Body of pancreas (tissue), 4 donors: Measurements from ENCODE around the gene SIL1.

Source experiments
- POLR2A ChIP-seq, 3 donors: fragments of 450-650 bp; IDR thresholded peaks; one replicate each; pipeline ENCODE4 v1.6.1; 2016; ENCODE audit warnings: antibody characterized with exemption in 3 of 3, mild to moderate bottlenecking in 2 of 3
- TF ChIP-seq, protein P1 (sequence below), 7 experiments: fragments of 450-650 bp in 4 of 7; fragments of 200-600 bp in 3 of 7; sonication (generic) in 3 of 7; IDR thresholded peaks; one replicate each; pipeline ENCODE4 v1.5.1; 2016 to 2019; ENCODE audit warnings: antibody characterized with exemption in 7 of 7

DNA sequence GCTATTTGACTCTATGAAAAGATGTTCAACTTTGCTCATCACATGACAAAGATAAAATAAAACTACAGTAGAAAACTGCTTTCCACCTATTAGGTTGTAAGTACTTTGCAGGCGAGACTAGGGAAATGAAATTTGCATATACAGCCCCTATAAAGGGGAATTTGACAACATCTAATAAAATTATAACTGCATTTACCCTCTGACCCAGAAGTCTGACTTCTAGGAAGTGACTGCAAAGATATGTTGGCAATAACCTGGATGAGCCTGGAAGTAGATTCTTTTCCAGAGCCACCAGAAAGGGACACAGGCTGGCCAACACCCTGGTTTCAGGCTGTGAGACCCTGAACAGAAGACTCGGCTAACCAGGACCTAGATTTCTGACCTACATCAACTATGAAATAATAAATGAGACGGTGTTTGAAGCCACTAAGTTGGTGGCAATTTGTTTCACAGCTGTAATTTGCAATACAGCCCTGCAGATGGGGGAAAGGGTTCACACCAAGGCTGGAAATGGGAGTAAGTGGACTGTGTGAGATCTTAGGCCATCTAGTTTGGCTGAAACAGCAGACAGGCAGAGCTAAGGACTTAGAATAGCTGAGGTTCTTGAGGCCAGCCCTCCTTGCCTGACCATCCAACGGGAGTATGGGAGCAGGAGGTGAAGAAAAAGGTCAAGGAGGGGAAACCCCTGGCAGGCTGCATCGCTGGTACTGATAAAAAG is 106.6 kb downstream of the SIL1 start:
- TF ChIP-seq, protein P1, sequence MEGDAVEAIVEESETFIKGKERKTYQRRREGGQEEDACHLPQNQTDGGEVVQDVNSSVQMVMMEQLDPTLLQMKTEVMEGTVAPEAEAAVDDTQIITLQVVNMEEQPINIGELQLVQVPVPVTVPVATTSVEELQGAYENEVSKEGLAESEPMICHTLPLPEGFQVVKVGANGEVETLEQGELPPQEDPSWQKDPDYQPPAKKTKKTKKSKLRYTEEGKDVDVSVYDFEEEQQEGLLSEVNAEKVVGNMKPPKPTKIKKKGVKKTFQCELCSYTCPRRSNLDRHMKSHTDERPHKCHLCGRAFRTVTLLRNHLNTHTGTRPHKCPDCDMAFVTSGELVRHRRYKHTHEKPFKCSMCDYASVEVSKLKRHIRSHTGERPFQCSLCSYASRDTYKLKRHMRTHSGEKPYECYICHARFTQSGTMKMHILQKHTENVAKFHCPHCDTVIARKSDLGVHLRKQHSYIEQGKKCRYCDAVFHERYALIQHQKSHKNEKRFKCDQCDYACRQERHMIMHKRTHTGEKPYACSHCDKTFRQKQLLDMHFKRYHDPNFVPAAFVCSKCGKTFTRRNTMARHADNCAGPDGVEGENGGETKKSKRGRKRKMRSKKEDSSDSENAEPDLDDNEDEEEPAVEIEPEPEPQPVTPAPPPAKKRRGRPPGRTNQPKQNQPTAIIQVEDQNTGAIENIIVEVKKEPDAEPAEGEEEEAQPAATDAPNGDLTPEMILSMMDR (IDR thresholded peaks at IDR 0.05) = peak in 4 of 7 experiments; percentile 29 to 44 (median 40)
- TF ChIP-seq POLR2A (IDR thresholded peaks at IDR 0.05) = no peak
